Measurements from ENCODE around the gene PLA2G4D.

DNA sequence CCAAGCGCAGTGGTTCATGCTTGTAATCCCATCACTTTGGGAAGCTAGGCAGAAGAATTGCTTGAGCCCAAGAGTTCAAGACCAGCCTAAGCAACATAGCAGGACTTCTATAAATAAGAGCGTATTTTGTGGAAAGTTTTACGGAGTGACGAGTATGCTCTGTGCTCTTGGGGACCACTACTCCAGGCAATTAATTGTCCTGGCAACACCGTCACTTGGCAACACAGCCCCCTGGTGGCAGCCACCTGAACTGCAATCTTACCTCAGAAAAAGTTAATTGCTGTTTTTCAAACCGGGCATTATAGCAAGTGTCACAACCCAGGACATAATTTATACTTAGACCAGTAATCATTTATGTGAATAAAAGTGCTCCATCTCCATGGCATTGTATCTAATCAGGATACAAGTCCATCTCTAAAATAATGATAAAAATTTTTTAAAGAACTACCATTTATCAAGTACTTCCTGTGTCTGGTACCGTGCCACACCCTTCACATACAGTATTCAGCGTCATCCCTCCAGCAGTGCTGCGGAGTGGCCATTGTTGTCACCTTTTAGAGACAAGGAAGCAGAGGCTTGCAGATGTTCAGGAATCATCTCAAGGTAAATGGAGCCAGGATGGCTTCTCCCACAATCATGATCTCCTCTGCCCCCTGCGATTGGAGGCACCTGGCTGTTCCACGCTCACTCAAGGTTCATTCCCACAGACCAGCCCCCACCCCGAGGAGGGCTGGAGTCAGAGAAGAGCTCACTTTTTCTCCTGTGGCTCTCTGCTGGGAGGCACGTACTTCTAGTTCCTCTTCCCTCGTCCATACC lies 34.5 kb downstream of the PLA2G4D start:
- TF ChIP-seq, protein P1, sequence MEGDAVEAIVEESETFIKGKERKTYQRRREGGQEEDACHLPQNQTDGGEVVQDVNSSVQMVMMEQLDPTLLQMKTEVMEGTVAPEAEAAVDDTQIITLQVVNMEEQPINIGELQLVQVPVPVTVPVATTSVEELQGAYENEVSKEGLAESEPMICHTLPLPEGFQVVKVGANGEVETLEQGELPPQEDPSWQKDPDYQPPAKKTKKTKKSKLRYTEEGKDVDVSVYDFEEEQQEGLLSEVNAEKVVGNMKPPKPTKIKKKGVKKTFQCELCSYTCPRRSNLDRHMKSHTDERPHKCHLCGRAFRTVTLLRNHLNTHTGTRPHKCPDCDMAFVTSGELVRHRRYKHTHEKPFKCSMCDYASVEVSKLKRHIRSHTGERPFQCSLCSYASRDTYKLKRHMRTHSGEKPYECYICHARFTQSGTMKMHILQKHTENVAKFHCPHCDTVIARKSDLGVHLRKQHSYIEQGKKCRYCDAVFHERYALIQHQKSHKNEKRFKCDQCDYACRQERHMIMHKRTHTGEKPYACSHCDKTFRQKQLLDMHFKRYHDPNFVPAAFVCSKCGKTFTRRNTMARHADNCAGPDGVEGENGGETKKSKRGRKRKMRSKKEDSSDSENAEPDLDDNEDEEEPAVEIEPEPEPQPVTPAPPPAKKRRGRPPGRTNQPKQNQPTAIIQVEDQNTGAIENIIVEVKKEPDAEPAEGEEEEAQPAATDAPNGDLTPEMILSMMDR (IDR thresholded peaks at IDR 0.05) = peak; percentile 92
- no peak for TF ChIP-seq RXRA (IDR thresholded peaks at IDR 0.05; ENCODE audit: borderline replicate concordance, low read depth)
- no peak for TF ChIP-seq POLR2AphosphoS5 (IDR thresholded peaks at IDR 0.05; ENCODE audit: low read depth, low read length)
- TF ChIP-seq, protein P2, sequence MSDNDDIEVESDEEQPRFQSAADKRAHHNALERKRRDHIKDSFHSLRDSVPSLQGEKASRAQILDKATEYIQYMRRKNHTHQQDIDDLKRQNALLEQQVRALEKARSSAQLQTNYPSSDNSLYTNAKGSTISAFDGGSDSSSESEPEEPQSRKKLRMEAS (IDR thresholded peaks at IDR 0.05; ENCODE audit: low read depth) = no peak
- TF ChIP-seq TEAD4 (IDR thresholded peaks at IDR 0.05; ENCODE audit: borderline replicate concordance, insufficient read depth) = no peak
- no peak for TF ChIP-seq USF2 (IDR thresholded peaks at IDR 0.05; ENCODE audit: borderline replicate concordance, low read depth, low read length)
- no peak for TF ChIP-seq TAF1 (IDR thresholded peaks at IDR 0.05; ENCODE audit: borderline replicate concordance, low read depth, low read length)
- no peak for TF ChIP-seq FOXM1 (IDR thresholded peaks at IDR 0.05; ENCODE audit: low read depth)
- TF ChIP-seq EZH2phosphoT487 (IDR thresholded peaks at IDR 0.05; ENCODE audit: borderline replicate concordance, low read depth) = no peak
- TF ChIP-seq ELF1 (IDR thresholded peaks at IDR 0.05) = no peak
- no peak for TF ChIP-seq GABPA (IDR thresholded peaks at IDR 0.05; ENCODE audit: low read depth)
- no peak for TF ChIP-seq MEF2A (IDR thresholded peaks at IDR 0.05; ENCODE audit: borderline replicate concordance, low read depth)
- TF ChIP-seq REST (IDR thresholded peaks at IDR 0.05; ENCODE audit: low read depth, low read length) = no peak

Data from SK-N-SH (cell line).